Occipital lobe (tissue), 2 donors: ENCODE measurements around the gene TRPM3. TPM values are rescaled to one million over a fixed set of nuclear protein-coding genes. Genes with fewer than 3 reads are reported as not detected.
A peak's percentile ranks its signal among the peaks of the same experiment; 100 is the strongest.

Experiments
- DNase-seq: peaks from one replicate; lab custom pipeline; 2025; lab: John Stamatoyannopoulos, UW
- total RNA-seq: library from RNA; depleted of rRNA; stranded (reverse); fragments of >200 nt; gene quantifications from one replicate; pipeline ENCODE4 v1.2.3, GENCODE V29; 2014

Gene TRPM3
- total RNA-seq, 1 donor from 2014 or later = 20.6 TPM

DNA sequence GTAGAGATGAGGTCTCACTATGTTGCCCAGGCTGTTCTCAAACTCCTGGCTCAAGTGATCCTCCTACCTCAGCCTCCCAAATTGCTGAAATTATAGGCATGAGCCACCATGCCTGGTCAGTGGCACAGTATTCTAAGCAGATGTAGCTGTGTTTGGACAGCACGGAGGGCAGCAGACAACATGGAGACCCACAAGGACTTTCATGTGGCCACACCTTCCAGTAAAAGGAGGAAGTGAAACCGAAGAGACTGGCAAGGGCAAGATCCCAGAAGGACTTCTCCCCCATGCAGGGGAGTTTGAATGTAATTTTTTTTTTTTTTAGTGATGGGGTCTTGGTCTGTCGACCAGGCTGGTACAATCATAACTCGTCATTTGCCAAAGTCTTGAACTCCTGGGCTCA, 172.2 kb downstream of the TRPM3 start:
- no peak for DNase-seq

DNA sequence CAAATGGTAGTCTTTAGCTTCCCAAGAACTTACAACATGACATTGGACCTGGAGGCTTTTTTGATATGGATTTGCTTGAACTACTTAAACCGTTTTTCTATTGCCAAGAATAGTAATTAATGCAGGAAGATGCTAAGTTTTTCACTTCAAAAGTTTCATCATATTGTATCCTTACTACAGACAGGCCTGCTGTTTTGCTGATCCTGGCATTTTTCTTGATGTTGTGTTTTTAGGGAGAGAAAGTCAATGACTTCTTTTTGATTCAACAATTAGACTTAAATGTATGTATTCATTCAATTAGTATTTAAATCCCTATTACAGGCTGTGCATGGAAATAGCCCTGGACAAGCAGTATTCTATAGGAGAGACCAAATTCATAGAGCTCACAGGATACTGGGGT, 172.7 kb downstream of the TRPM3 start:
- no peak for DNase-seq

- DNase-seq = peak; percentile 3
These were observed 173.9 kb downstream of the TRPM3 start for GRCh38 chr9:70947511-70947910.

GRCh38 chr9:70947086-70947485, 174.3 kb downstream of the TRPM3 start:
- no peak for DNase-seq

GRCh38 chr9:70945301-70945700, 176.1 kb downstream of the TRPM3 start:
- DNase-seq = no peak

DNA sequence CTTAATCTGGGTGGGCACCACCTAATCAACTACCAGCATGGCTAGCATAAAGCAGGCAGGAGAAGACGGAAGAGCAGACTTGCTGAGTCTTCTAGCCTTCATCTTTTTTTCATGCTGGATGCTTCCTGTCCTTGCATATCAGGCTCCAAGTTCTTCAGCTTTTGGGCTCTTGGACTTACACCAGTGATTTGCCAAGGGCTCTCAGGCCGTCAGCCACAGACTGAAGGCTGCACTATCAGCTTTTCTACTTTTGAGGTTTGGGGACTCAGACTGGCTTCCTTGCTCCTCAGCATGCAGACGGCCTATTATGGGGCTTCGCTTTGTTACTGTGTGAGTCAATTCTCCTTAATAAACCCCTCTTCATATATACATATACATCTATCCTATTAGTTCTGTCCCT, 180.2 kb downstream of the TRPM3 start:
- DNase-seq = no peak

GRCh38 chr9:70940605-70941004, 180.8 kb downstream of the TRPM3 start:
- no peak for DNase-seq

DNA sequence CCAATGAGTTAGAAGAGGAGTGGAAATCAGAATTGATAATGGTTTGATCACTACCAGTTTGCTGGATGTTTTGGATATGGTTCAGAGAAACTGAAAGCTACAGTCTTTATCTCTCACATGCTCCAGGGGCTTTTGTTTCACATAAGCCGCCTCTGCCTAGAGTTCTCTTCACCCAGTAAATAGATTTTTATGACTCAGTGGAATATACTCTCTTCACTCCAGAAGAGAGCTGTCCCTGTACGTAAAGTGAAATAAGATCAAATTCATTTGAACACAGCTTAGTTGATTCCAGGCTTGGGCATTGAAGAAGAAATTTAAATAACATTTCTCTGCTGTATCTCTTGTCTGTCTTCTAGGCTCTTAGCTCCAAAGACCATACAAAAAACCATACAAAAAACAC, 184.9 kb downstream of the TRPM3 start:
- no peak for DNase-seq

DNA sequence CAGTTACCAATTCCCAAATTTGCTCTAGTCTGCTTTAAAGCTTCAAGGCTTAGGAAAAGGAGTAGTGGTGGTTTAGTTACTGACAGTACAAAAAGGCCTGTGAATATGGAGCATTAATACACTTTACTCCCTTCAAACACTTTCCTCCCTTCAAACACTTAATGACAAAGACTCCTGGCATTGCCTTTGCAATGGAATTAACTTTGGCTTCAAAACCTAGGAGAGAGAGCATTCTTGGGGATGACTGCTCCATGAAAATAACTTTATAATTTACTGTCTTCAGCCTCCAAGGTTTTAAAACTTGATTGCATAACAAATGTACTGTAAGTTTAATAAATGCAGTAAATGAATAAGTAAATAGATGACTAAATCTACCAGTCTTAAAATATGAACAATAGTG, 185.6 kb downstream of the TRPM3 start:
- DNase-seq = no peak

DNA sequence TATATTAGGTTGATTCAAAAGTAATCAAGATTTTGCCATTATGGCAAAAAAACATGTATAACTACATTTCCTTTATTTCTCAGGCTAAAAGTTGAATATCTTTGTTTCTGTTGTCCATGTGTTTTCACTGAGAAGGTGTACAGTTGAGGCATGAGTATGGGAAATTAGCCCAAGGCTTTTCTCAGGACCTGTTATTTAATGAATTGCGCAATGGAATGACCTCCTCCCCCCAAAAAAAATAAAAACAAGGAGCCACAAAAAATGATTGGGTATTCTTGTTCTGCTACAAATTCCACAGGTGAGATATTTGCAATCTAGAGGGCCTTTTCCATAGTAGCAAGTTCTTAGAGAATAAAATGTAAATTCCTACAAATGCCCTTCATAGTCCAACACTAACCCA, 186.8 kb downstream of the TRPM3 start:
- DNase-seq = no peak

DNA sequence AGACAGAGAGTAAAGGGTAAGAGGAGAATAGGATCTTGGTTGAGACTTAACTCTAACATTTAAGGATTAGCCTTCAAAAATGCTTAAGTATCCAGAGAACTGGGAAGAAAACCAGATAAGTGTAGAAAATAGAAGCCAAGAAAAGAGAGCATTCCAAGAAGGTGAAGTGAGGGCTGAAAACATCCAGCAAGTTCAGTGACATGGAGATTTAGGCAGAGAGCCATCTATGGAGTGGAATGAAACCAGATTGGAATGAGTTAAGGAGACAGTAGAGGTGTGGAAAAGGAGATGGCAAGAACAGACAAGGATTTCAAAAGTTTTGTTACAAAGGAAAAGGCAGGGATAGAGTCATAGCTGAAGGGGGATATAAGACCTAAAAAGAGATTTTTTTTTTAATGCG, 188.1 kb downstream of the TRPM3 start:
- DNase-seq = no peak

DNA sequence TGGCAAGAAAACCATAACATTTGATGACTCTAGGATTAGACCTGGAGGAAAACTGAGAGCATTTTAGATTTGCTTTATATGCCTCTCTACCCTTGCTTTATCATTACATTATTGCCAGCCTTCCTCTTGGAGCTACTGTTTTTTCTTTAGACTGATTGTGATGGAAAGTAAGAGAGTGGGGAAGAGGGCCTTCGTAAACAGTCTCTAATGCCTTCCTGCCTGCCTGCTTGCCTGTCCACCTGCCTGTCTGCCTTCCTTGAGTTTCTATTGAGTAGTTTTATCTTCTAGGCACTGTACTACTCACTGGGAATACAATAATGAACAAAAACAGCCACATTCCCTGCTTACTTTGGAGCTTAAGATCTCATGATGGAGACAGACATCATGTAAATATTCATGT, 189.3 kb downstream of the TRPM3 start:
- DNase-seq = no peak

DNA sequence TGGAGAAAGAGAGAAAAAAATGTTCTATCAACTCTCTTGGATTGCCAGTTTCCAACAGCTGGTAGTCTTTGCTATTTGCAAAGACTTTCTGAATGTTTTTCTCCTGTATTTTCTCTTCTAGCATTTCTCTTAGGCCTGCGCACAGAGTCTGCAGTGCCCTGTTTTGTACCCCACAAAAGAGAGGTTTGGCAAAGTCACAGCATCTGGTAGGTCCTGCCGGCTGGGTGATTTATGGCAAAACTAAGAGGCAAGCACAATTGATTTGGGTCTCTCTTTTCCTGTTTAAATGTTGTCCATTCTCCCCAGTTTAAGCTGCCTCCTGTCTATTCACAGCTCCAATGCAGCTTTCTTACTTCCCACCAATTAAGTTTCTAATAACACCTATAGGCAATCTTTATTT, 193.9 kb downstream of the TRPM3 start:
- DNase-seq = no peak

GRCh38 chr9:70924895-70925547, 196.4 kb downstream of the TRPM3 start:
- peak; percentile 16 for DNase-seq

GRCh38 chr9:70924380-70924779, 197.0 kb downstream of the TRPM3 start:
- DNase-seq = no peak

GRCh38 chr9:70923961-70924360, 197.5 kb downstream of the TRPM3 start:
- no peak for DNase-seq

DNA sequence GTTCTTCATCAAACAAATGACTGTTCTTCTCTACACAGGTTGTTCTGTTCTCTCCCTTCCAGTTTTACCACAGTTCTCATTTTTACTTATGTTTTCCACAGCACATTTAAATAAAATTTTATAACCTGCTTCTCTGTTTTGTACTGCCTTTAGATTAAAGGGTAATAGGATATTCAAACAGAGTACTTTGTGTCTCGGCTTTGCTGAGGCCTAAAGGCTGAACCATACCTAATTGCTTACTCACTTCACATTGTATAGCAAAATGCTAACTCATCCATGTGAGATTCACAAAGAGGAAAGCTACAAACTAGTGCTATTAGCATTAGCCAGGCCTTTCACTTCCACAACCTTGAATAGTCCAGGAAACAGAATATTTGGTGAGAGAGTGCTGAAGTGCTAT, 200.3 kb downstream of the TRPM3 start:
- DNase-seq = no peak

- no peak for DNase-seq
These were observed 204.1 kb downstream of the TRPM3 start for GRCh38 chr9:70917277-70917676.

DNA sequence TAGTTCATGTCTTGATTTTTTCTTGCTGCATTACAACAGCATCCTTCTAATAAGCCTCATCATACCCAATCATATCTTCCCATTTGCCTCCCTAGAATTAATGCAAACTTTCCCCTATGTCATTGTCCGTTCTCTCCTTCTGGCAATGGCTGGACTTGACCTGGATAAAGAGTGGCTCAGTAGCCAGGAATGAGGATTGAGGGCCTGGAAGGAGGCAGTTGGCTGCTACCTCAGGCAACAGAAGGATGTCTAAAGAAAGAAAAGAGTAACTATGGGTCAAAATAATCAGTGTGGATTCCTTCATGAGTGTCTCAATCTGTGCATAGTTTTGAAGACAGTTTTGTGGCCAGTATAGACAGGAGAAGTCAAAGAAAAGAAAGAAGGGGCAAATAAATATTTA, 209.6 kb downstream of the TRPM3 start:
- DNase-seq = no peak

- no peak for DNase-seq
These were observed 210.8 kb downstream of the TRPM3 start for GRCh38 chr9:70910598-70910997.

DNA sequence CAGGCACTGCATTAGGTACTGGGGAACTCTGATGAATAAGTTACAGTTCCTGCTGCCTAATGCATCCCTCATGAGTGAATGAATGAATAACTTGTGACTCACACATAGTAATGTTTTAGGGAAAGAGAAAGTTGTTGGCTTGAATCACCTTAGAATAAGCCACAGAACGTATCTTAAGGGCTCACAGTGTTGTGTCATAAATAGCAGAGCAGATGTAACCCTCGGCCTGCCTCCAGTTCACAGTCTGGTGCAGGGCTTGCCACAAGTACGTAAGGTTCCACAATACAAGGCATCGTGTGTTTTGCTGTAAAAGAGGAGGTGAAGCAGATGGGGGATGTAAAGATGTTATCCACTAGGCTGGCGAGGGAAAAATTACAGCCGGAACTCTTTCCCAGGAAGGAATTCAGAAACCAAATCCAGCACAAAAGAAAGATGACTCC, 218.7 kb downstream of the TRPM3 start:
- DNase-seq = peak; percentile 6

DNA sequence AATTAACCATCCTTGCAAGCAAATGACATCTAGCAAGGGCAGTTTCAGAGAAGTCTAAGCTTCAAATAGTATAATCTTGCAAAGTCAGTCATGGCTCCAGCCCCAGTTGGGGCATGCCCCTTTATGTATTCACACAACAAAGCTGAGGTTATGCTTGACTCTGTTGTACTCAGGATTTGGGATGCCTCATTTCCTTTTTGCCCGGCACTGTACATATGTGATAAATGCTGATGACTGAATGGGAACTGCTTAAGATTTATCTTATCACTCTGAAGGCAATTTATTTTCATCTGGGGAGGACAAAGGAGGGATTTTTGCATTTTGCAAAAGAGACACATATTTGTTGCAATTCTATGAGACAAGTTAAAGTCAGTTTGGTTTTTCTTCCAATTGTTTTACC, 219.2 kb downstream of the TRPM3 start:
- DNase-seq = no peak

DNA sequence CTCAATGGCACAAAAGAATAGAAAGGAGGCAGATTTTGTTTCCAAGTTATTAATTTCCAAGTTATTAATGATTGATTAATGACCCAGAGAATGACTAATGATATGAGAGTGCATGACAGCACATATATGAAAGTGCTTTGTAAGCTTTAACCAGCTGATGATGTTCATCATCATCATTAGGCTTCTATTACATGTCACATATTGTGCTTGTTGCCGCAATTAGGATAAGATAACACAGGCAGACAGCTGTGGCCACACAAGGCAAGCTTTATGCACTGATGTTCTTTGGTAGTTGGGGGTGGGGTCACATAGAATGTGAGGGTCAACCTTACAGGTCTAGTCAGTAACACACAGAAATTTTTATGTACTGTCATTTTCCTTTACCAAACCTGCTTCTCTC, 219.7 kb downstream of the TRPM3 start:
- no peak for DNase-seq

- DNase-seq = no peak
These were observed 220.4 kb downstream of the TRPM3 start for GRCh38 chr9:70901013-70901412.
